ENCODE results near the gene ARL2.
"Not testable (repeated sequence)": the region's sequence is repeated elsewhere in the genome, so short reads cannot be mapped to it uniquely, and the experiment has no call there.

GRCh38 chr11:64983339-64983738 lies 30.6 kb upstream of the ARL2 start:
- not testable (repeated sequence) for TF ChIP-seq ZNF274 (IDR thresholded peaks at IDR 0.05; ENCODE audit: low read depth, low read length); SUZ12 (IDR thresholded peaks at IDR 0.05; ENCODE audit: extremely low read depth, insufficient read depth, insufficient read length); YY1 (IDR thresholded peaks at IDR 0.05; ENCODE audit: insufficient read depth, insufficient read length)

Data from NT2/D1 (cell line).